NCI-H2196 (cell line): Measurements from ENCODE around the gene CLGN.
A peak's percentile ranks its signal among the peaks of the same experiment; 100 is the strongest.
"Not testable (repeated sequence)": the region's sequence is repeated elsewhere in the genome, so short reads cannot be mapped to it uniquely, and the experiment has no call there.

ENCODE experiments used
- DNase-seq: peaks from one replicate; lab custom pipeline; 2025; ENCODE audit not compliant: unreplicated experiment; lab: John Stamatoyannopoulos, UW

CLGN gene

GRCh38 chr4:140427106-140427918 lies at the start of gene CLGN:
CLGN (minus strand) TSS chr4:140427648; CDS start chr4:140413078, 14,570 bp downstream.
- peak; percentile 56 for DNase-seq

GRCh38 chr4:140472156-140472555 lies 44.7 kb upstream of the CLGN start:
- no peak for DNase-seq

GRCh38 chr4:140469791-140470733 lies 42.6 kb upstream of the CLGN start:
- no peak for DNase-seq

GRCh38 chr4:140466146-140466545 lies 38.7 kb upstream of the CLGN start:
- DNase-seq, result no peak

- no peak for DNase-seq
Observed at GRCh38 chr4:140463614-140464013, 36.2 kb upstream of the CLGN start.

- no peak for DNase-seq
Observed at GRCh38 chr4:140463182-140463581, 35.7 kb upstream of the CLGN start.

GRCh38 chr4:140450352-140450751 lies 22.9 kb upstream of the CLGN start:
- DNase-seq, result no peak

GRCh38 chr4:140448830-140449229 lies 21.4 kb upstream of the CLGN start:
- DNase-seq, result no peak

GRCh38 chr4:140448162-140448561 lies 20.7 kb upstream of the CLGN start:
- DNase-seq, result no peak

- not testable (repeated sequence) for DNase-seq
Observed at GRCh38 chr4:140444347-140444746, 16.9 kb upstream of the CLGN start.

- DNase-seq, result no peak
Observed at GRCh38 chr4:140439644-140440142, 12.2 kb upstream of the CLGN start.

GRCh38 chr4:140427919-140428471 lies 547 bp upstream of the CLGN start:
- no peak for DNase-seq

GRCh38 chr4:140426610-140427105 lies 790 bp downstream of the CLGN start:
- no peak for DNase-seq

- DNase-seq, result no peak
Observed at GRCh38 chr4:140423106-140423505, 4.3 kb downstream of the CLGN start.

GRCh38 chr4:140413130-140413969 lies 14.1 kb downstream of the CLGN start:
- DNase-seq, result not testable (repeated sequence)

GRCh38 chr4:140408974-140409373 lies 18.5 kb downstream of the CLGN start:
- DNase-seq, result no peak

- DNase-seq, result no peak
Observed at GRCh38 chr4:140406292-140406691, 21.2 kb downstream of the CLGN start.

GRCh38 chr4:140400111-140400510 lies 27.3 kb downstream of the CLGN start:
- no peak for DNase-seq

- DNase-seq, result no peak
Observed at GRCh38 chr4:140395668-140396067, 31.8 kb downstream of the CLGN start.

- no peak for DNase-seq
Observed at GRCh38 chr4:140388015-140388414, 39.4 kb downstream of the CLGN start.
